ENCODE data around the gene MAML2. TPM values are rescaled to one million over a fixed set of nuclear protein-coding genes. Genes with fewer than 3 reads are reported as not detected.

Gene MAML2
- total and polyA plus RNA-seq, 9 of the 15 experiments (the other 6 are each of a cell fraction or from before 2014, with no cell fraction given), result 0.79 to 6.8 (median 4.8) TPM

DNA sequence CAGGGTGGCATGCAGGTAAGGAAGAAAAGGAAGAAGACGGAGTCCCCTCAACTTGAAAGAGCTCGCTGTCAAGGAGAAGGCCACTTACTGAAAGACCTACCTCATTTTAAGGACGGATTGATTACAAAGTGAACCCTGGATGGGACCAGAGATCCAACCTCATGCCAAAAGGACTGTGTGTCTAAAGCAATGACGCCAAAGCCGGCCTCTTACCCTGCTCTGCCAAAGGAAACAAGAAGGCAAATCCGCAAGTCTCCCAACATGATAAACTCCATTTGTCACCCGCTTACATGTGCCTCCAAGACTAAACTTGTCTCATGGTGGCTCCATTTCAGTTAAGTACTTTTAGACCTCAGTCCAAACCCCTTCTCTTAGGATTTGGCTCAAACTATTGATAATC lies 270.4 kb downstream of the MAML2 start (continued):
- TF ChIP-seq CTCF (IDR thresholded peaks at IDR 0.05 in 2 of 3, conservative IDR thresholded peaks at IDR 0.05 in 1 of 3; ENCODE audit: insufficient read depth in 2 of 3, low read depth in 1 of 3, low read length in 3 of 3) (no peak), DPF2 (IDR thresholded peaks at IDR 0.05) (no peak), SMAD3 (CRISPR knock-in tag; conservative IDR thresholded peaks at IDR 0.05) (no peak), ZNF239 (CRISPR knock-in tag; IDR thresholded peaks at IDR 0.05) (no peak), SNAPC5 (CRISPR knock-in tag; IDR thresholded peaks at IDR 0.05) (no peak), BRD9 (IDR thresholded peaks at IDR 0.05; ENCODE audit: low read depth, partially characterized antibody) (no peak), RBM34 (IDR thresholded peaks at IDR 0.05; ENCODE audit: borderline replicate concordance, insufficient read depth, low read length) (no peak), SIN3A (IDR thresholded peaks at IDR 0.05; ENCODE audit: borderline replicate concordance in 2 of 2, control insufficient read depth in 1 of 2, low read depth in 2 of 2, low read length in 2 of 2) (no peak), FIP1L1 (IDR thresholded peaks at IDR 0.05; ENCODE audit: low read depth, low read length, poor library complexity, severe bottlenecking) (no peak)

DNA sequence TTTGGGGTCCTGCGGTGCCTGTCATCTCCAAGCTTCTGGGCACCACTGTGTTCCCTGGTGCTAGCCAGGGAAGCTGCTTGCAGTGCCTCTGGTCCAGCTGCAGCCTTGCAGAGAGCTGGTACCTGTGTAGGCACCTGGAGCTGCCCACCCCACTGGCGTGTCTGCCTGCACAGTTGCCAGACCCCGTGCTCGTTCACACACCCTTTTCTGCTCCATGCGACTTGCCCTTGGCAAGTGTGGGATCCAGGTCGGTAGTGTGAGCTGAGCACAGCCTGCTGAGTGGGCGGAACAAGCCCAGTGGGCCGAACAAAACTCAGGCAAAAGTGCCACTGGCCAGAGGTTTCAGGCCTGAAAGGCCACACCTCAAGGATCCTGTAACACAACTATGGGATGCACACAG lies 272.5 kb downstream of the MAML2 start:
- no peak for FAIRE-seq
- H3K27me3 ChIP-seq (ENCODE audit: control insufficient read depth in 2 of 2, insufficient read depth in 2 of 2, low read length in 2 of 2), result no peaks in the 10 kb centered on the region
- peak overlapping the region in 1 of 2 experiments; percentile 17; a peak in 1 of 4 replicates for H3K9ac ChIP-seq (ENCODE audit: insufficient read depth in 1 of 2, low read depth in 2 of 2, low read length in 2 of 2)
- H2AFZ ChIP-seq (ENCODE audit: low read depth, low read length), result no peak overlapping the region
- BruUV-seq (replicated peaks), result no TSS peak
- no peak for DNase-seq (ENCODE audit: extremely low read depth in 1 of 4, low spot score in 3 of 4)
- H4K20me1 ChIP-seq (replicated peaks; ENCODE audit: control insufficient read depth, insufficient read depth, low read length), result no peaks in the 10 kb centered on the region
- no peak overlapping the region for H3K4me2 ChIP-seq (ENCODE audit: insufficient read depth, low read length)
- H3K4me1 ChIP-seq (replicated peaks in 1 of 2; ENCODE audit: control insufficient read depth in 2 of 2, insufficient read depth in 2 of 2, low read length in 2 of 2), result peaks cover 7 to 13% of the 10 kb centered on the region in 2 experiments; a peak in 4 of 5 replicates
- no peaks in the 10 kb centered on the region for H3K9me1 ChIP-seq (ENCODE audit: control insufficient read depth, insufficient read depth, low read length)
- no peaks in the 10 kb centered on the region for H3K9me3 ChIP-seq (replicated peaks; ENCODE audit: control insufficient read depth, insufficient read depth, low read depth, low read length)
- in situ Hi-C loops (cut with MboI), result no loop called here
- 79% methylated on average over 8 of the region's 8 CpGs for WGBS (ENCODE audit: insufficient coverage, low coverage, missing lambda C conversion rate)
- H3K27ac ChIP-seq (ENCODE audit: extremely low read depth, low read depth, low read length), result no peak overlapping the region
- intact Hi-C loops (cut with micrococcal nuclease), result no loop called here
- CTCF ChIA-PET (ENCODE audit: low intra/inter-chr PET ratio), result no interaction called here
- no peak for ATAC-seq
- no peak overlapping the region for H3K4me3 ChIP-seq
- H3K36me3 ChIP-seq (ENCODE audit: control insufficient read depth, insufficient read depth, low read length), result no peaks in the 10 kb centered on the region; the same call in 2 of the 3 replicates
- POLR2A ChIA-PET, result interaction anchor here (0.6 to 1.6 kb wide), 4 partner anchors 10 to 256 kb away, joined by 3 to 7 read pairs (median 4); no protein-coding TSS in a partner anchor
- no peaks in the 10 kb centered on the region for H3K79me2 ChIP-seq (ENCODE audit: control insufficient read depth, insufficient read depth, low read length)
- TF ChIP-seq RBM15 (IDR thresholded peaks at IDR 0.05; ENCODE audit: insufficient read depth, low read length) (no peak), TBP (optimal IDR thresholded peaks at IDR 0.05; ENCODE audit: low read depth, low read length) (no peak), KAT8 (IDR thresholded peaks at IDR 0.05; ENCODE audit: low read depth) (no peak), HMGN3 (IDR thresholded peaks at IDR 0.05; ENCODE audit: borderline replicate concordance, extremely low read depth, insufficient read length, low read depth, low read length) (no peak), SUPT5H (IDR thresholded peaks at IDR 0.05) (no peak), SMAD3 (CRISPR knock-in tag; conservative IDR thresholded peaks at IDR 0.05) (no peak), SMAD2 (IDR thresholded peaks at IDR 0.05; ENCODE audit: low read depth, low read length) (no peak)
- TF ChIP-seq, protein P1, sequence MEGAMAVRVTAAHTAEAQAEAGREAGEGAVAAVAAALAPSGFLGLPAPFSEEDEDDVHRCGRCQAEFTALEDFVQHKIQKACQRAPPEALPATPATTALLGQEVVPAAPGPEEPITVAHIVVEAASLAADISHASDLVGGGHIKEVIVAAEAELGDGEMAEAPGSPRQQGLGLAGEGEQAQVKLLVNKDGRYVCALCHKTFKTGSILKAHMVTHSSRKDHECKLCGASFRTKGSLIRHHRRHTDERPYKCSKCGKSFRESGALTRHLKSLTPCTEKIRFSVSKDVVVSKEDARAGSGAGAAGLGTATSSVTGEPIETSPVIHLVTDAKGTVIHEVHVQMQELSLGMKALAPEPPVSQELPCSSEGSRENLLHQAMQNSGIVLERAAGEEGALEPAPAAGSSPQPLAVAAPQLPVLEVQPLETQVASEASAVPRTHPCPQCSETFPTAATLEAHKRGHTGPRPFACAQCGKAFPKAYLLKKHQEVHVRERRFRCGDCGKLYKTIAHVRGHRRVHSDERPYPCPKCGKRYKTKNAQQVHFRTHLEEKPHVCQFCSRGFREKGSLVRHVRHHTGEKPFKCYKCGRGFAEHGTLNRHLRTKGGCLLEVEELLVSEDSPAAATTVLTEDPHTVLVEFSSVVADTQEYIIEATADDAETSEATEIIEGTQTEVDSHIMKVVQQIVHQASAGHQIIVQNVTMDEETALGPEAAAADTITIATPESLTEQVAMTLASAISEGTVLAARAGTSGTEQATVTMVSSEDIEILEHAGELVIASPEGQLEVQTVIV (CRISPR knock-in tag; IDR thresholded peaks at IDR 0.05; ENCODE audit: borderline replicate concordance), result no peak

All from K562 (cell line).